ENCODE data around the gene ECI1.

ECI1 gene

DNA sequence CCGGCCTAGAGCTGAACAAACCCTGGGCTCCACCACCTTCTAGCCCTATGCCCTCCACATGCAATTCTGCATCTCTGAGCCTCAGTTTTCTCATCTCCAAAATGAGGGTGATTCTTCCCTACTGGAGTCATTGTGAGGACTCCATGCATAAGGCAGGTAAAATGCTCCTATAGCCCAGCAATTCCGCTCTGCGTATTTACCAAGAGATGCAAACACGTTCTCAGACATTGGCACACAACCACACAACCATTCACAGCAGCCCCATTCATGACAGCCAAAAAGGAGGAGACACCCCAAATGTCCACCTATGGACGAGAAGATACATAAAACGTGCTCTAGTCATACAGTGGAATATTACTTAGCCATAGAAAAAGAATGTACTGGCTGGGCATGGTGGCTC, 51.1 kb downstream of the ECI1 start:
- Histone ChIP-seq H3K9me3 (ENCODE audit: insufficient read depth, low read depth, low read length) (peaks cover 3% of the 10 kb centered on the region), H3K4me3 (ENCODE audit: low read depth, low read length) (no peak overlapping the region), H3K18ac (ENCODE audit: low read length) (no peak overlapping the region), H3K27ac (ENCODE audit: low read depth, low read length) (no peak overlapping the region), H3K9ac (ENCODE audit: low read length) (no peak overlapping the region), H4K8ac (ENCODE audit: low read depth, low read length) (no peak overlapping the region), H3K4me2 (ENCODE audit: low read length) (no peak overlapping the region), H3K23ac (ENCODE audit: low read length) (no peak overlapping the region), H2AFZ (ENCODE audit: insufficient read depth, low read length, poor library complexity) (no peak overlapping the region), H3K79me2 (ENCODE audit: control insufficient read depth, insufficient read depth, low read length, poor library complexity) (peaks cover 2% of the 10 kb centered on the region), H2BK5ac (ENCODE audit: low read depth, low read length, poor library complexity) (no peak overlapping the region), H3K27me3 (ENCODE audit: insufficient read depth, low read length) (peaks cover 27% of the 10 kb centered on the region), H3K36me3 (ENCODE audit: control insufficient read depth in 1 of 2, insufficient read depth in 2 of 2, low read length in 2 of 2) (no peaks in the 10 kb centered on the region), H3K4me1 (ENCODE audit: control insufficient read depth in 1 of 2, insufficient read depth in 2 of 2, low read length in 2 of 2) (peaks cover 3% of the 10 kb centered on the region in 2 experiments), H2AK5ac (ENCODE audit: low read length) (no peak overlapping the region), H3K79me1 (ENCODE audit: low read length) (peaks cover 5% of the 10 kb centered on the region), H2BK120ac (ENCODE audit: insufficient read depth, low read length, poor library complexity) (no peak overlapping the region), H4K12ac (ENCODE audit: low read depth, low read length) (no peak overlapping the region), H4K91ac (ENCODE audit: low read depth, low read length) (no peak overlapping the region), H3K4ac (ENCODE audit: low read depth, low read length) (no peak overlapping the region), H2BK12ac (ENCODE audit: low read length) (no peak overlapping the region), H3K14ac (ENCODE audit: low read length) (no peak overlapping the region)
- no CpG with 5 or more reads among the region's 6 CpGs for WGBS (ENCODE audit: extremely low coverage, insufficient coverage, insufficient read length)
- DNase-seq, result no peak

DNA sequence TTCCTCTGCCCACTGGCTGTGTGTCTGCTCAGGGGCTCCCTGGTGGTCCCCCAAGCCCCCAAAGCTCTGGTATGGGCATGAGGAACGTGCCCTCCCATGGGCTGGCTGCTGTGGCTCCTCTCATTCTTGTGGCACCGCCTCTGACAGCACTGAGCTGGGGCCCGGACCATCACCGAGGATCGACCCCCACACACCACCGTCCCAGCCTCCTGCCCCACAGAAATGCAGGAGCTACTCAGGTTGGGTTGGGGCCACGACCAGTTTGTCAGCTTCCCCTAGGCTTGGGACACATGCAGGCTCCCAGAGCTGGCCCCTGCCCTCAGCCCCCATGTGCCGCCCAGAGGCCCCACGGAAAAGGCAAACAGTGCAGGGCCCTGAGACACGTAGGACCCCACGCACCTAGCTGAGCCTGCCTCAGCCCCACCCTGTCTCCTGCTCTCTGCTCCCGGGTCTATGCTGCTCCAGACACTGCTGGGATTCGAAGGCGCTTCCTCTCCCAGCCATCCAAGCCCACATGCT, 51.7 kb downstream of the ECI1 start:
- H3K14ac ChIP-seq (ENCODE audit: low read length), result no peak overlapping the region
- peaks cover under 1% of the 10 kb centered on the region for H3K79me1 ChIP-seq (ENCODE audit: low read length)
- no peak overlapping the region for H4K8ac ChIP-seq (ENCODE audit: low read depth, low read length)
- no peak overlapping the region for H2BK120ac ChIP-seq (ENCODE audit: insufficient read depth, low read length, poor library complexity)
- no peak overlapping the region for H4K91ac ChIP-seq (ENCODE audit: low read depth, low read length)
- H3K18ac ChIP-seq (ENCODE audit: low read length), result no peak overlapping the region
- no peak overlapping the region for H3K4me3 ChIP-seq (ENCODE audit: low read depth, low read length)
- peaks cover 1% of the 10 kb centered on the region in 2 experiments for H3K4me1 ChIP-seq (ENCODE audit: control insufficient read depth in 1 of 2, insufficient read depth in 2 of 2, low read length in 2 of 2)
- no peak overlapping the region for H2AK5ac ChIP-seq (ENCODE audit: low read length)
- H2BK5ac ChIP-seq (ENCODE audit: low read depth, low read length, poor library complexity), result no peak overlapping the region
- H3K36me3 ChIP-seq (ENCODE audit: control insufficient read depth in 1 of 2, insufficient read depth in 2 of 2, low read length in 2 of 2), result no peaks in the 10 kb centered on the region
- WGBS (ENCODE audit: extremely low coverage, insufficient coverage, insufficient read length), result no CpG with 5 or more reads among the region's 14 CpGs
- H2AFZ ChIP-seq (ENCODE audit: insufficient read depth, low read length, poor library complexity), result no peak overlapping the region
- peaks cover 3% of the 10 kb centered on the region for H3K9me3 ChIP-seq (ENCODE audit: insufficient read depth, low read depth, low read length)
- no peak overlapping the region for H3K9ac ChIP-seq (ENCODE audit: low read length)
- H3K79me2 ChIP-seq (ENCODE audit: control insufficient read depth, insufficient read depth, low read length, poor library complexity), result no peaks in the 10 kb centered on the region
- no peak overlapping the region for H2BK12ac ChIP-seq (ENCODE audit: low read length)
- H3K4ac ChIP-seq (ENCODE audit: low read depth, low read length), result no peak overlapping the region
- H3K4me2 ChIP-seq (ENCODE audit: low read length), result no peak overlapping the region
- H3K27me3 ChIP-seq (ENCODE audit: insufficient read depth, low read length), result peaks cover 30% of the 10 kb centered on the region
- H4K12ac ChIP-seq (ENCODE audit: low read depth, low read length), result no peak overlapping the region
- no peak overlapping the region for H3K23ac ChIP-seq (ENCODE audit: low read length)
- no peak overlapping the region for H3K27ac ChIP-seq (ENCODE audit: low read depth, low read length)
- DNase-seq, result no peak

DNA sequence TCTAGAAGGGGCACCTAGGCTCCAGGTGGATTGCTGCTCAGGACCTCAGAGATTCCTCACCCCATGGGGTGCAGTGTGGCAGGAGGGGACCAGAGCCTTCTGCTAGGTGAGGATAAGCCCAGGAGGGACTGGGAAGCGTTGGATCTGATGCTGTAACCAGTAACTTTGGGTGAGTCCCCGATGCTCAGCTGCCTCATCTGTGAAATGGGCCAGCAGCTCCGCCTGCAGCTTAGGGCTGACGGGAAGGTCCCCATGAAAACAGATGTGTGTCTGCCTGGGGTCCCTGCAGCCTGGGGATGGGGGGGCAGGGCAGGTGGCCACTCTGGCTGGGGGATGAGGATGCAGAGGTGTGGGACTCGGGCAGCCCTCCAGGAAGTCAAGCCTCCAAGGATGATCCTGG, 52.3 kb downstream of the ECI1 start:
- no peak overlapping the region for H3K9ac ChIP-seq (ENCODE audit: low read length)
- H3K9me3 ChIP-seq (ENCODE audit: insufficient read depth, low read depth, low read length), result peaks cover 3% of the 10 kb centered on the region
- no peak overlapping the region for H3K18ac ChIP-seq (ENCODE audit: low read length)
- no peak overlapping the region for H3K27ac ChIP-seq (ENCODE audit: low read depth, low read length)
- no peaks in the 10 kb centered on the region for H3K79me1 ChIP-seq (ENCODE audit: low read length)
- H2BK12ac ChIP-seq (ENCODE audit: low read length), result no peak overlapping the region
- H2BK120ac ChIP-seq (ENCODE audit: insufficient read depth, low read length, poor library complexity), result no peak overlapping the region
- no peak overlapping the region for H2BK5ac ChIP-seq (ENCODE audit: low read depth, low read length, poor library complexity)
- no peaks in the 10 kb centered on the region for H3K4me1 ChIP-seq (ENCODE audit: control insufficient read depth in 1 of 2, insufficient read depth in 2 of 2, low read length in 2 of 2)
- peaks cover 30% of the 10 kb centered on the region for H3K27me3 ChIP-seq (ENCODE audit: insufficient read depth, low read length)
- H2AK5ac ChIP-seq (ENCODE audit: low read length), result no peak overlapping the region
- no peak overlapping the region for H3K14ac ChIP-seq (ENCODE audit: low read length)
- H3K4me2 ChIP-seq (ENCODE audit: low read length), result no peak overlapping the region
- WGBS (ENCODE audit: extremely low coverage, insufficient coverage, insufficient read length), result no CpG with 5 or more reads among the region's 5 CpGs
- no peak overlapping the region for H2AFZ ChIP-seq (ENCODE audit: insufficient read depth, low read length, poor library complexity)
- H3K79me2 ChIP-seq (ENCODE audit: control insufficient read depth, insufficient read depth, low read length, poor library complexity), result no peaks in the 10 kb centered on the region
- H3K4ac ChIP-seq (ENCODE audit: low read depth, low read length), result no peak overlapping the region
- H3K4me3 ChIP-seq (ENCODE audit: low read depth, low read length), result no peak overlapping the region
- H4K12ac ChIP-seq (ENCODE audit: low read depth, low read length), result no peak overlapping the region
- H3K23ac ChIP-seq (ENCODE audit: low read length), result no peak overlapping the region
- H3K36me3 ChIP-seq (ENCODE audit: control insufficient read depth in 1 of 2, insufficient read depth in 2 of 2, low read length in 2 of 2), result no peaks in the 10 kb centered on the region
- DNase-seq, result no peak
- no peak overlapping the region for H4K91ac ChIP-seq (ENCODE audit: low read depth, low read length)
- no peak overlapping the region for H4K8ac ChIP-seq (ENCODE audit: low read depth, low read length)

- Histone ChIP-seq H3K4me3 (ENCODE audit: low read depth, low read length) (no peak overlapping the region), H3K4me1 (ENCODE audit: control insufficient read depth in 1 of 2, insufficient read depth in 2 of 2, low read length in 2 of 2) (no peaks in the 10 kb centered on the region), H2AK5ac (ENCODE audit: low read length) (no peak overlapping the region), H3K27me3 (ENCODE audit: insufficient read depth, low read length) (peaks cover 30% of the 10 kb centered on the region), H3K79me1 (ENCODE audit: low read length) (no peaks in the 10 kb centered on the region), H2BK120ac (ENCODE audit: insufficient read depth, low read length, poor library complexity) (no peak overlapping the region), H3K4me2 (ENCODE audit: low read length) (no peak overlapping the region), H3K36me3 (ENCODE audit: control insufficient read depth in 1 of 2, insufficient read depth in 2 of 2, low read length in 2 of 2) (no peaks in the 10 kb centered on the region), H3K9me3 (ENCODE audit: insufficient read depth, low read depth, low read length) (peaks cover 3% of the 10 kb centered on the region), H3K9ac (ENCODE audit: low read length) (no peak overlapping the region), H4K12ac (ENCODE audit: low read depth, low read length) (no peak overlapping the region), H3K27ac (ENCODE audit: low read depth, low read length) (no peak overlapping the region), H2BK12ac (ENCODE audit: low read length) (no peak overlapping the region), H3K4ac (ENCODE audit: low read depth, low read length) (no peak overlapping the region), H3K79me2 (ENCODE audit: control insufficient read depth, insufficient read depth, low read length, poor library complexity) (no peaks in the 10 kb centered on the region), H3K18ac (ENCODE audit: low read length) (no peak overlapping the region), H4K91ac (ENCODE audit: low read depth, low read length) (no peak overlapping the region), H2AFZ (ENCODE audit: insufficient read depth, low read length, poor library complexity) (no peak overlapping the region), H4K8ac (ENCODE audit: low read depth, low read length) (no peak overlapping the region), H3K14ac (ENCODE audit: low read length) (no peak overlapping the region), H2BK5ac (ENCODE audit: low read depth, low read length, poor library complexity) (no peak overlapping the region), H3K23ac (ENCODE audit: low read length) (no peak overlapping the region)
- no peak for DNase-seq
- no CpG with 5 or more reads among the region's 4 CpGs for WGBS (ENCODE audit: extremely low coverage, insufficient coverage, insufficient read length)
Measured at GRCh38 chr16:2198283-2198682, 53.1 kb downstream of the ECI1 start.
